OCI-LY7 (cell line): ENCODE data around the gene SORCS3. TPM values are rescaled to one million over a fixed set of nuclear protein-coding genes. Genes with fewer than 3 reads are reported as not detected.

Source experiments
- BruUV-seq: library from RNA; stranded (reverse); fragments of 400-500 nt; replicated peaks from 2 replicates; lab custom pipeline; 2021; lab: Mats Ljungman, UMichigan
- CTCF ChIA-PET: fragments of 300-600 bp; sonication (Branson Sonifier 250); formaldehyde crosslinking; loops from one replicate; lab custom pipeline; 2022; ENCODE audit warnings: antibody characterized with exemption; ENCODE audit not compliant: unreplicated experiment; lab: Charles Lee
- POLR2A ChIA-PET: fragments of 300-600 bp; sonication (Branson Sonifier 250); formaldehyde crosslinking; loops from one replicate; lab custom pipeline; 2022; ENCODE audit warnings: antibody characterized with exemption; lab: Charles Lee
- DNase-seq: peaks from one replicate; pipeline ENCODE4 v3.0.0-alpha.2; 2015; ENCODE audit warnings: low spot score
- H2AFZ ChIP-seq: fragments of 200-600 bp; sonication (generic), shearing (Covaris generic); 2 replicates; pipeline ENCODE4 v1.6.1; 2014; ENCODE audit warnings: mild to moderate bottlenecking, antibody characterized with exemption, low read length, moderate library complexity
- H3K27ac ChIP-seq: fragments of 200-600 bp; sonication (generic); 2 replicates; pipeline ENCODE4 v1.5.1; 2014; ENCODE audit warnings: mixed run types, low read depth, mild to moderate bottlenecking, moderate library complexity, low read length, inconsistent platforms; ENCODE audit not compliant: poor library complexity, severe bottlenecking
- H3K36me3 ChIP-seq: fragments of 200-600 bp; sonication (generic); 2 replicates; pipeline ENCODE4 v1.6.1; 2014; ENCODE audit warnings: mild to moderate bottlenecking, antibody characterized with exemption, low read length, moderate library complexity, mixed read lengths; ENCODE audit not compliant: insufficient read depth
- H3K4me1 ChIP-seq: fragments of 200-600 bp; sonication (generic); 2 replicates; pipeline ENCODE4 v1.5.1; 2014; ENCODE audit warnings: mild to moderate bottlenecking, low read length; ENCODE audit not compliant: insufficient read depth, poor library complexity, severe bottlenecking
- H3K4me2 ChIP-seq: fragments of 200-600 bp; sonication (generic); 2 replicates; pipeline ENCODE4 v1.6.1; 2014; ENCODE audit warnings: mild to moderate bottlenecking, low read length
- H3K4me3 ChIP-seq: fragments of 200-600 bp; sonication (generic); 2 replicates; pipeline ENCODE4 v1.5.1; 2014; ENCODE audit warnings: mild to moderate bottlenecking, low read depth, low read length; ENCODE audit not compliant: poor library complexity, severe bottlenecking
- H3K79me2 ChIP-seq: fragments of 200-600 bp; sonication (generic); 2 replicates; pipeline ENCODE4 v1.6.1; 2016; ENCODE audit warnings: low read depth, mild to moderate bottlenecking, low read length, moderate library complexity, mixed read lengths; ENCODE audit not compliant: insufficient read depth
- H3K9me2 ChIP-seq: fragments of 200-600 bp; sonication (generic); 2 replicates; pipeline ENCODE4 v1.6.1; 2016; ENCODE audit warnings: mild to moderate bottlenecking, low read length, mixed read lengths; ENCODE audit not compliant: insufficient read depth
- H3K9me3 ChIP-seq: fragments of 200-600 bp; sonication (generic); 2 replicates; pipeline ENCODE4 v1.6.1; 2014; ENCODE audit warnings: mild to moderate bottlenecking, mixed run types, low read length, mixed read lengths
- H4K20me1 ChIP-seq: fragments of 200-600 bp; sonication (generic); 2 replicates; pipeline ENCODE4 v1.6.1; 2014; ENCODE audit warnings: mild to moderate bottlenecking, antibody characterized with exemption, low read length, moderate library complexity, mixed read lengths; ENCODE audit not compliant: insufficient read depth
- EZH2phosphoT487 ChIP-seq: fragments of 200-600 bp; sonication (generic); IDR thresholded peaks from 2 replicates; pipeline ENCODE4 v1.6.1; 2018; ENCODE audit warnings: low read depth, borderline replicate concordance, mild to moderate bottlenecking, mixed run types, antibody characterized with exemption, low read length, moderate library complexity, mixed read lengths
- intact Hi-C: fragments of 100-400 bp; cut with micrococcal nuclease; formaldehyde crosslinking; loops from one replicate; pipeline ENCODE4 v1.10.0; 2022; ENCODE audit not compliant: unreplicated experiment
- total RNA-seq, 2 experiments: library from RNA; depleted of rRNA in 1 of 2; stranded (reverse); fragments of >200 nt in 1 of 2; shearing (Covaris generic) in 1 of 2; gene quantifications; 2 replicates each; pipeline ENCODE4 v1.2.3, GENCODE V29; 2014 to 2022
- TF ChIP-seq, protein P1 (sequence below): fragments of 200-600 bp; sonication (generic); conservative IDR thresholded peaks from 2 replicates; pipeline ENCODE4 v1.5.1; 2014; ENCODE audit warnings: mild to moderate bottlenecking, antibody characterized with exemption, low read length, moderate library complexity, mixed read lengths

The SORCS3 gene
- total RNA-seq, 2 experiments from 2014 or later = not detected

- CTCF ChIA-PET = no interaction called here
- POLR2A ChIA-PET = interaction anchor here (0.8 kb wide), 1 partner anchor 9 kb away, joined by 3 read pairs; no protein-coding TSS in a partner anchor
- Histone ChIP-seq H3K36me3 (no peaks in the 10 kb centered on the region), H3K4me1 (no peaks in the 10 kb centered on the region), H3K9me2 (no peaks in the 10 kb centered on the region), H4K20me1 (no peaks in the 10 kb centered on the region), H3K79me2 (no peaks in the 10 kb centered on the region), H3K27ac (no peak overlapping the region), H3K4me3 (no peak overlapping the region), H3K4me2 (no peak overlapping the region), H3K9me3 (no peaks in the 10 kb centered on the region; the same call in 1 of the 2 replicates), H2AFZ (no peak overlapping the region)
- no TSS peak for BruUV-seq
- DNase-seq = no peak
- TF ChIP-seq, protein P1, sequence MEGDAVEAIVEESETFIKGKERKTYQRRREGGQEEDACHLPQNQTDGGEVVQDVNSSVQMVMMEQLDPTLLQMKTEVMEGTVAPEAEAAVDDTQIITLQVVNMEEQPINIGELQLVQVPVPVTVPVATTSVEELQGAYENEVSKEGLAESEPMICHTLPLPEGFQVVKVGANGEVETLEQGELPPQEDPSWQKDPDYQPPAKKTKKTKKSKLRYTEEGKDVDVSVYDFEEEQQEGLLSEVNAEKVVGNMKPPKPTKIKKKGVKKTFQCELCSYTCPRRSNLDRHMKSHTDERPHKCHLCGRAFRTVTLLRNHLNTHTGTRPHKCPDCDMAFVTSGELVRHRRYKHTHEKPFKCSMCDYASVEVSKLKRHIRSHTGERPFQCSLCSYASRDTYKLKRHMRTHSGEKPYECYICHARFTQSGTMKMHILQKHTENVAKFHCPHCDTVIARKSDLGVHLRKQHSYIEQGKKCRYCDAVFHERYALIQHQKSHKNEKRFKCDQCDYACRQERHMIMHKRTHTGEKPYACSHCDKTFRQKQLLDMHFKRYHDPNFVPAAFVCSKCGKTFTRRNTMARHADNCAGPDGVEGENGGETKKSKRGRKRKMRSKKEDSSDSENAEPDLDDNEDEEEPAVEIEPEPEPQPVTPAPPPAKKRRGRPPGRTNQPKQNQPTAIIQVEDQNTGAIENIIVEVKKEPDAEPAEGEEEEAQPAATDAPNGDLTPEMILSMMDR = no peak
- TF ChIP-seq EZH2phosphoT487 = no peak
- intact Hi-C loops = no loop called here
Measured at GRCh38 chr10:104894681-104895080, 253.6 kb downstream of the SORCS3 start.

DNA sequence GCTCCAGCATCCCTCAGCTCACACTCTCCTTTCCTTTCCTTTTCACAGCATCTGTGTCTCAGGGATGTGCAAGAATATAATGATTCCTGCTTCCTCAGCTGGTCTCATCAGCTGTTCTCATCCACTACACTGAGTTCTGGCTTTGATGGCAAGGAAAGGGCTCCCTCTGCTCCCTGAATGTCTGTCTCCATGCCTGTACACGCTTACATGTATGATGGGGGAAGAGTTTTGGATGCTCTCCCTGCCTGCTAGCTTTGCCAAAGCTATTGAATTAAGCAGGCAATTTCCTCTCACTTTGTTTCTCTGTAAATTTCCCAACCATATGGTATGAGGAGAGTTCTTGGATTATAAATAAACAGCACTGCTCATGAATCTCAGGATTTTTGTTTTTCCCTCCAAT, 254.5 kb downstream of the SORCS3 start:
- no peak overlapping the region for H2AFZ ChIP-seq
- intact Hi-C loops = no loop called here
- no peak overlapping the region for H3K4me2 ChIP-seq
- H3K4me3 ChIP-seq = no peak overlapping the region
- no peaks in the 10 kb centered on the region for H3K79me2 ChIP-seq
- no peaks in the 10 kb centered on the region for H3K9me2 ChIP-seq
- TF ChIP-seq, protein P1 = no peak
- no peak for TF ChIP-seq EZH2phosphoT487
- no peaks in the 10 kb centered on the region for H3K4me1 ChIP-seq
- CTCF ChIA-PET = no interaction called here
- BruUV-seq = no TSS peak
- no peak for DNase-seq
- H3K9me3 ChIP-seq = no peaks in the 10 kb centered on the region
- POLR2A ChIA-PET = no interaction called here
- no peaks in the 10 kb centered on the region for H4K20me1 ChIP-seq
- H3K27ac ChIP-seq = no peak overlapping the region
- no peaks in the 10 kb centered on the region for H3K36me3 ChIP-seq

- no peaks in the 10 kb centered on the region for H3K4me1 ChIP-seq
- H3K79me2 ChIP-seq = no peaks in the 10 kb centered on the region
- H3K4me2 ChIP-seq = no peak overlapping the region
- intact Hi-C loops = no loop called here
- H3K36me3 ChIP-seq = no peaks in the 10 kb centered on the region
- TF ChIP-seq, protein P1 = no peak
- TF ChIP-seq EZH2phosphoT487 = no peak
- H3K9me3 ChIP-seq = no peaks in the 10 kb centered on the region
- H3K27ac ChIP-seq = no peak overlapping the region
- no TSS peak for BruUV-seq
- ChIA-PET CTCF (no interaction called here), POLR2A (no interaction called here)
- H3K9me2 ChIP-seq = no peaks in the 10 kb centered on the region
- DNase-seq = no peak
- H2AFZ ChIP-seq = no peak overlapping the region
- no peaks in the 10 kb centered on the region for H4K20me1 ChIP-seq
- H3K4me3 ChIP-seq = no peak overlapping the region
Measured at GRCh38 chr10:104895981-104896380, 254.9 kb downstream of the SORCS3 start.
